Body of pancreas (tissue), 4 donors: ENCODE results near the gene GCNT1. TPM values are rescaled to one million over a fixed set of nuclear protein-coding genes. Genes with fewer than 3 reads are reported as not detected.
"Not testable (repeated sequence)": the region's sequence is repeated elsewhere in the genome, so short reads cannot be mapped to it uniquely, and the experiment has no call there.

Source experiments
- ATAC-seq: fragments of 150-250 bp; one replicate; pipeline ENCODE4 v1.9.1; 2016
- DNase-seq, 4 donors: peaks; one replicate each; pipeline ENCODE4 v3.0.0-alpha.2; 2019
- H3K27ac ChIP-seq, 4 donors: fragments of 200-600 bp; sonication (generic); 1 replicate in 3 of 4; 2 replicates in 1 of 4; pipeline versions ENCODE4 v1.5.1 to v1.6.1; 2016 to 2019; ENCODE audit warnings: mild to moderate bottlenecking in 1 of 4, mixed read lengths in 1 of 4, moderate library complexity in 1 of 4
- H3K27me3 ChIP-seq, 2 donors: fragments of 200-600 bp; sonication (generic); one replicate each; pipeline ENCODE4 v1.6.0; 2016; ENCODE audit warnings: mild to moderate bottlenecking in 1 of 2
- H3K36me3 ChIP-seq, 2 donors: fragments of 200-600 bp; sonication (generic); replicated peaks in 1 of 2; 2 replicates each; pipeline ENCODE4 v1.5.1; 2016; ENCODE audit warnings: low read depth in 2 of 2; ENCODE audit not compliant: insufficient read depth in 1 of 2
- H3K4me1 ChIP-seq: fragments of 200-600 bp; sonication (generic); one replicate; pipeline ENCODE4 v1.6.0; 2016
- H3K4me3 ChIP-seq, 2 donors: fragments of 200-600 bp; sonication (generic); 1 replicate in 1 of 2; 2 replicates in 1 of 2; pipeline ENCODE4 v1.5.1; 2016 to 2019
- H3K9me3 ChIP-seq, 3 donors: fragments of 200-600 bp; sonication (generic); 1 replicate in 2 of 3; 2 replicates in 1 of 3; pipeline ENCODE4 v1.5.1; 2016
- CTCF ChIP-seq, 7 experiments: fragments of 450-650 bp in 4 of 7; fragments of 200-600 bp in 3 of 7; sonication (generic) in 3 of 7; IDR thresholded peaks; one replicate each; pipeline ENCODE4 v1.5.1; 2016 to 2019; ENCODE audit warnings: antibody characterized with exemption in 7 of 7
- POLR2A ChIP-seq, 3 donors: fragments of 450-650 bp; IDR thresholded peaks; one replicate each; pipeline ENCODE4 v1.6.1; 2016; ENCODE audit warnings: antibody characterized with exemption in 3 of 3, mild to moderate bottlenecking in 2 of 3
- WGBS, 2 donors: methylation state at CpG; one replicate each; pipeline ENCODE4 v1.1.5; 2017; 5-methylcytosine and 5-hydroxymethylcytosine counted together
- intact Hi-C: fragments of 100-400 bp; cut with DNase I; formaldehyde crosslinking; loops from one replicate; pipeline ENCODE4 v1.15.1; 2023
- total RNA-seq, 2 donors: library from RNA; depleted of rRNA; stranded (reverse); fragments of >200 nt; gene quantifications; one replicate each; pipeline ENCODE4 v1.1.0, GENCODE V29; 2016

The GCNT1 gene
- total RNA-seq, 2 donors from 2014 or later, result 7.3 to 34.2 TPM

GRCh38 chr9:76521244-76521681 lies 62.3 kb downstream of the GCNT1 start:
- DNase-seq, result no peak
- Histone ChIP-seq H3K27me3 (no peaks in the 10 kb centered on the region), H3K27ac (no peak overlapping the region), H3K36me3 (no peaks in the 10 kb centered on the region), H3K9me3 (no peaks in the 10 kb centered on the region), H3K4me1 (peaks cover 7% of the 10 kb centered on the region), H3K4me3 (no peak overlapping the region)
- no peak for TF ChIP-seq POLR2A (IDR thresholded peaks at IDR 0.05)
- no peak for TF ChIP-seq CTCF (IDR thresholded peaks at IDR 0.05)
- ATAC-seq, result no peak
- intact Hi-C loops, result no loop called here
- WGBS, 2 donors, result 72 to 81% methylated on average over 6 of the region's 6 CpGs

- DNase-seq (no peak), ATAC-seq (no peak)
- Histone ChIP-seq H3K36me3 (no peaks in the 10 kb centered on the region), H3K9me3 (no peaks in the 10 kb centered on the region), H3K4me3 (no peak overlapping the region), H3K27ac (no peak overlapping the region), H3K27me3 (no peaks in the 10 kb centered on the region), H3K4me1 (peaks cover 7% of the 10 kb centered on the region)
- intact Hi-C loops, result no loop called here
- TF ChIP-seq CTCF (IDR thresholded peaks at IDR 0.05) (no peak), POLR2A (IDR thresholded peaks at IDR 0.05) (no peak)
- WGBS, 2 donors, result 77 to 82% methylated on average over 3 of the region's 3 CpGs
Measured at GRCh38 chr9:76521906-76522305, 62.9 kb downstream of the GCNT1 start.

- DNase-seq, H3K4me1 ChIP-seq, H3K27me3 ChIP-seq, H3K4me3 ChIP-seq, ATAC-seq, H3K27ac ChIP-seq, H3K36me3 ChIP-seq, intact Hi-C loops, H3K9me3 ChIP-seq: not testable (repeated sequence)
- WGBS, 2 donors, result 42 to 84% methylated on average over 2 to 34 of the region's 36 CpGs
Measured at GRCh38 chr9:76523617-76524200, 64.7 kb downstream of the GCNT1 start.

GRCh38 chr9:76525196-76525595 lies 66.2 kb downstream of the GCNT1 start:
- 75 to 90% methylated on average over 3 of the region's 3 CpGs for WGBS, 2 donors
- intact Hi-C loops, result no loop called here

GRCh38 chr9:76526026-76526425 lies 67.0 kb downstream of the GCNT1 start:
- ATAC-seq, result no peak
- no peak for TF ChIP-seq CTCF (IDR thresholded peaks at IDR 0.05)
- TF ChIP-seq POLR2A (IDR thresholded peaks at IDR 0.05), result no peak

More at GRCh38 chr9:76525196-76525595, 66.2 kb downstream of the GCNT1 start:
- Histone ChIP-seq H3K4me3 (no peak overlapping the region), H3K27ac (no peak overlapping the region), H3K4me1 (no peaks in the 10 kb centered on the region), H3K9me3 (no peaks in the 10 kb centered on the region), H3K36me3 (no peaks in the 10 kb centered on the region), H3K27me3 (no peaks in the 10 kb centered on the region)
- DNase-seq (no peak), ATAC-seq (no peak)
- TF ChIP-seq CTCF (IDR thresholded peaks at IDR 0.05) (no peak), POLR2A (IDR thresholded peaks at IDR 0.05) (no peak)

More at GRCh38 chr9:76526026-76526425, 67.0 kb downstream of the GCNT1 start:
- intact Hi-C loops, result no loop called here
- Histone ChIP-seq H3K4me1 (peaks cover 2% of the 10 kb centered on the region), H3K4me3 (no peak overlapping the region), H3K27me3 (no peaks in the 10 kb centered on the region), H3K27ac (no peak overlapping the region), H3K9me3 (no peaks in the 10 kb centered on the region), H3K36me3 (no peaks in the 10 kb centered on the region)
- DNase-seq, result no peak
- whole genome bisulfite sequencing, 2 donors, result 58 to 76% methylated on average over 1 of the region's 1 CpG
